ENCODE results near the gene TRAF7. TPM values are rescaled to one million over a fixed set of nuclear protein-coding genes. Genes with fewer than 3 reads are reported as not detected.

The TRAF7 gene
- total RNA-seq, 4 donors from 2014 or later: 42.6 to 64.5 (median 54.3) TPM

GRCh38 chr16:2160915-2161551 lies 5.5 kb downstream of the TRAF7 start:
- peak overlapping the region in 1 of 4 donors; percentile 33 for H3K4me3 ChIP-seq
- peak overlapping the region; percentile 90 to 96 (median 93) for H3K27ac ChIP-seq (replicated peaks in 1 of 4)
- no peaks in the 10 kb centered on the region for H3K9me3 ChIP-seq
- no peaks in the 10 kb centered on the region for H3K27me3 ChIP-seq
- H3K4me1 ChIP-seq: peaks cover 42 to 75% (median 72%) of the 10 kb centered on the region in 4 donors
- 49% methylated on average over 15 of the region's 20 CpGs for WGBS
- TF ChIP-seq POLR2AphosphoS5 (IDR thresholded peaks at IDR 0.05): peak; percentile 29 to 31
- no peak for TF ChIP-seq EP300 (IDR thresholded peaks at IDR 0.05)
- no peak for TF ChIP-seq POLR2A (IDR thresholded peaks at IDR 0.05; ENCODE audit: low read depth)
- H3K36me3 ChIP-seq: peaks cover 0 to 16% (median 14%) of the 10 kb centered on the region in 4 donors
- DNase-seq (ENCODE audit: extremely low spot score): no peak
- intact Hi-C loops (cut with DNase I): loop anchor here (5.0 kb wide), 1 partner anchor 51 kb away; the partner anchor contains the start of genes BRICD5 and PGP

- H3K4me1 ChIP-seq: peaks cover 33 to 66% (median 64%) of the 10 kb centered on the region in 4 donors
- 96% methylated on average over 7 of the region's 10 CpGs for WGBS
- intact Hi-C loops (cut with DNase I): loop anchor here (5.0 kb wide), 1 partner anchor 50 kb away; the partner anchor contains the start of genes BRICD5 and PGP
- peak overlapping the region; percentile 90 to 96 (median 93) for H3K27ac ChIP-seq (replicated peaks in 1 of 4)
- no peaks in the 10 kb centered on the region for H3K27me3 ChIP-seq
- H3K36me3 ChIP-seq: peaks cover 0 to 25% (median 21%) of the 10 kb centered on the region in 4 donors
- no peak for TF ChIP-seq POLR2AphosphoS5 (IDR thresholded peaks at IDR 0.05)
- TF ChIP-seq POLR2A (IDR thresholded peaks at IDR 0.05; ENCODE audit: low read depth): no peak
- TF ChIP-seq EP300 (IDR thresholded peaks at IDR 0.05): no peak
- no peak for TF ChIP-seq CTCF (IDR thresholded peaks at IDR 0.05)
- no peaks in the 10 kb centered on the region for H3K9me3 ChIP-seq
- H3K4me3 ChIP-seq: no peak overlapping the region
- DNase-seq (ENCODE audit: extremely low spot score): no peak
These were observed 6.3 kb downstream of the TRAF7 start for GRCh38 chr16:2161911-2162310.

GRCh38 chr16:2162676-2163118 lies 7.1 kb downstream of the TRAF7 start:
- no peaks in the 10 kb centered on the region for H3K9me3 ChIP-seq
- no peaks in the 10 kb centered on the region for H3K27me3 ChIP-seq
- peak overlapping the region in 1 of 4 donors; percentile 90 for H3K27ac ChIP-seq (replicated peaks in 1 of 4)
- 77% methylated on average over 7 of the region's 13 CpGs for WGBS
- peaks cover 25 to 58% (median 56%) of the 10 kb centered on the region in 4 donors for H3K4me1 ChIP-seq
- TF ChIP-seq POLR2AphosphoS5 (IDR thresholded peaks at IDR 0.05): no peak
- no peak for TF ChIP-seq CTCF (IDR thresholded peaks at IDR 0.05)
- no peak for TF ChIP-seq POLR2A (IDR thresholded peaks at IDR 0.05; ENCODE audit: low read depth)
- no peak for TF ChIP-seq EP300 (IDR thresholded peaks at IDR 0.05)
- intact Hi-C loops (cut with DNase I): loop anchor here (5.0 kb wide), 1 partner anchor 50 kb away; the partner anchor contains the start of genes BRICD5 and PGP
- no peak for DNase-seq (ENCODE audit: extremely low spot score)
- no peak overlapping the region for H3K4me3 ChIP-seq
- H3K36me3 ChIP-seq: peaks cover 6 to 33% (median 28%) of the 10 kb centered on the region in 4 donors

- DNase-seq (ENCODE audit: extremely low spot score): no peak
These were observed 7.8 kb downstream of the TRAF7 start for GRCh38 chr16:2163211-2163881.

More at GRCh38 chr16:2163211-2163881, 7.8 kb downstream of the TRAF7 start:
- H3K36me3 ChIP-seq: peaks cover 13 to 39% (median 35%) of the 10 kb centered on the region in 4 donors
- TF ChIP-seq POLR2AphosphoS5 (IDR thresholded peaks at IDR 0.05) (no peak), POLR2A (IDR thresholded peaks at IDR 0.05; ENCODE audit: low read depth) (no peak), CTCF (IDR thresholded peaks at IDR 0.05) (no peak), EP300 (IDR thresholded peaks at IDR 0.05) (no peak)
- intact Hi-C loops (cut with DNase I): loop anchor here (5.0 kb wide), 1 partner anchor 49 kb away; the partner anchor contains the start of genes BRICD5 and PGP
- peaks cover 19 to 52% (median 49%) of the 10 kb centered on the region in 4 donors for H3K4me1 ChIP-seq
- peak overlapping the region in 1 of 4 donors; percentile 90 for H3K27ac ChIP-seq (replicated peaks in 1 of 4)
- no peak overlapping the region for H3K4me3 ChIP-seq
- WGBS: 77% methylated on average over 5 of the region's 26 CpGs
- no peaks in the 10 kb centered on the region for H3K9me3 ChIP-seq
- no peaks in the 10 kb centered on the region for H3K27me3 ChIP-seq
